HCT116 (cell line): ENCODE data around the gene LRP1B. TPM values are rescaled to one million over a fixed set of nuclear protein-coding genes. Genes with fewer than 3 reads are reported as not detected.

Experiments used
- ATAC-seq: fragments of 200-7000 bp; cut with Tn5 transposase; 2 replicates; pipeline ENCODE4 v1.9.1; 2020; ENCODE audit warnings: mild to moderate bottlenecking, moderate library complexity
- BruUV-seq: library from RNA; stranded (reverse); fragments of 400-500 nt; replicated peaks from 2 replicates; lab custom pipeline; 2021; lab: Mats Ljungman, UMichigan
- CTCF ChIA-PET: fragments of 300-600 bp; sonication (Branson Sonifier 250); formaldehyde crosslinking; loops from one replicate; lab custom pipeline; 2021; ENCODE audit warnings: antibody characterized with exemption; lab: Charles Lee
- POLR2A ChIA-PET: fragments of 300-600, 350-600 bp; sonication (Branson Sonifier 250); formaldehyde crosslinking; loops from one replicate; lab custom pipeline; 2021; ENCODE audit warnings: antibody characterized with exemption; lab: Charles Lee
- RAD21 ChIA-PET, 2 experiments: fragments of 300-600 bp; sonication (Branson Sonifier 250); formaldehyde crosslinking; loops; one replicate each; lab custom pipeline; 2023; ENCODE audit warnings: low total read pairs in 2 of 2; ENCODE audit not compliant: uncharacterized antibody in 2 of 2, unreplicated experiment in 2 of 2, low non-redundant PET in 1 of 2; lab: Charles Lee
- DNase-seq: peaks from one replicate; pipeline ENCODE4 v3.0.0-alpha.2; 2010; ENCODE audit warnings: low read depth, low spot score
- H2AFZ ChIP-seq: fragments of 200-600 bp; shearing (Covaris generic), sonication (generic); 2 replicates; pipeline ENCODE4 v1.6.1; 2017; ENCODE audit warnings: low read depth, mixed run types, mixed read lengths, antibody characterized with exemption, low read length; ENCODE audit not compliant: poor library complexity, severe bottlenecking
- H3K27ac ChIP-seq: 2 replicates; pipeline ENCODE4 v1.5.1; 2012; ENCODE audit warnings: low read depth, low read length
- H3K27me3 ChIP-seq: fragments of 200-600 bp; sonication (generic); 2 replicates; pipeline ENCODE4 v1.6.1; 2016; ENCODE audit warnings: mixed run types, low read length, mixed read lengths; ENCODE audit not compliant: insufficient read depth
- H3K36me3 ChIP-seq, 2 experiments: fragments of 200-500 bp in 1 of 2; fragments of 200-600 bp in 1 of 2; sonication (Bioruptor generic) in 1 of 2; sonication (generic) in 1 of 2; 2 replicates each; pipeline versions ENCODE4 v1.5.1 to v1.6.1; 2014 to 2016; ENCODE audit warnings: low read length in 2 of 2, inconsistent platforms in 1 of 2, mixed read lengths in 1 of 2, mixed run types in 1 of 2; ENCODE audit not compliant: insufficient read depth in 2 of 2, control insufficient read depth in 1 of 2
- H3K4me1 ChIP-seq, 2 experiments: fragments of 200-600 bp in 1 of 2; sonication (generic) in 1 of 2; 2 replicates each; pipeline versions ENCODE4 v1.5.1 to v1.6.1; 2012 to 2017; ENCODE audit warnings: low read length in 2 of 2, inconsistent platforms in 1 of 2, mild to moderate bottlenecking in 1 of 2, mixed read lengths in 1 of 2, mixed run types in 1 of 2, moderate library complexity in 1 of 2; ENCODE audit not compliant: insufficient read depth in 2 of 2, control insufficient read depth in 1 of 2
- H3K4me2 ChIP-seq: fragments of 200-600 bp; sonication (generic); 2 replicates; pipeline ENCODE4 v1.6.1; 2017; ENCODE audit warnings: mixed run types, low read length, mixed read lengths
- H3K4me3 ChIP-seq, 2 experiments: fragments of 200-600 bp in 1 of 2; sonication (generic) in 1 of 2; replicated peaks in 1 of 2; 2 replicates each; pipeline ENCODE4 v1.5.1; 2011 to 2016; ENCODE audit warnings: low read length in 2 of 2, control low read depth in 1 of 2, low read depth in 1 of 2, mild to moderate bottlenecking in 1 of 2, mixed read lengths in 1 of 2, mixed run types in 1 of 2
- H3K79me2 ChIP-seq: fragments of 200-600 bp; sonication (generic); 2 replicates; pipeline ENCODE4 v1.6.1; 2017; ENCODE audit warnings: mild to moderate bottlenecking, mixed run types, low read length, moderate library complexity, mixed read lengths; ENCODE audit not compliant: insufficient read depth
- H3K9ac ChIP-seq: fragments of 200-600 bp; sonication (generic); 2 replicates; pipeline ENCODE4 v1.6.1; 2016; ENCODE audit warnings: low read length, mixed read lengths
- H3K9me2 ChIP-seq: fragments of 200-600 bp; sonication (generic), shearing (Covaris generic); 2 replicates; pipeline ENCODE4 v1.6.1; 2017; ENCODE audit warnings: mixed run types, mild to moderate bottlenecking, moderate library complexity; ENCODE audit not compliant: insufficient read depth
- H3K9me3 ChIP-seq, 2 experiments: fragments of 200-500 bp in 1 of 2; fragments of 200-600 bp in 1 of 2; sonication (Bioruptor generic) in 1 of 2; sonication (generic) in 1 of 2; 2 replicates each; pipeline ENCODE4 v1.6.1; 2014 to 2017; ENCODE audit warnings: low read length in 2 of 2, mixed read lengths in 2 of 2, inconsistent platforms in 1 of 2, low read depth in 1 of 2, mild to moderate bottlenecking in 1 of 2, mixed run types in 1 of 2, moderate library complexity in 1 of 2; ENCODE audit not compliant: control insufficient read depth in 1 of 2, insufficient read depth in 1 of 2
- H4K20me1 ChIP-seq: fragments of 200-600 bp; sonication (generic), shearing (Covaris generic); 2 replicates; pipeline ENCODE4 v1.6.1; 2017; ENCODE audit warnings: mixed run types, mild to moderate bottlenecking, moderate library complexity; ENCODE audit not compliant: insufficient read depth
- CBX3 ChIP-seq: IDR thresholded peaks from 2 replicates; pipeline ENCODE4 v1.6.1; 2012; ENCODE audit warnings: low read depth
- CEBPB ChIP-seq: IDR thresholded peaks from 2 replicates; pipeline ENCODE4 v1.6.1; 2012; ENCODE audit warnings: low read depth
- EGR1 ChIP-seq: IDR thresholded peaks from 2 replicates; pipeline ENCODE4 v1.6.1; 2012; ENCODE audit warnings: low read depth
- ELF1 ChIP-seq: IDR thresholded peaks from 2 replicates; pipeline ENCODE4 v1.6.1; 2012; ENCODE audit warnings: low read depth, borderline replicate concordance
- EZH2 ChIP-seq: fragments of 200-600 bp; sonication (generic); IDR thresholded peaks from 2 replicates; pipeline ENCODE4 v1.6.1; 2017; ENCODE audit warnings: antibody characterized with exemption, mixed run types
- FOSL1 ChIP-seq: IDR thresholded peaks from 2 replicates; pipeline ENCODE4 v1.6.1; 2012; ENCODE audit warnings: low read depth
- POLR2A ChIP-seq: IDR thresholded peaks from 2 replicates; pipeline ENCODE4 v1.7.0; 2011; ENCODE audit warnings: borderline replicate concordance; ENCODE audit not compliant: insufficient read depth, insufficient read length; ENCODE audit errors: extremely low read depth
- POLR2AphosphoS5 ChIP-seq: IDR thresholded peaks from 2 replicates; pipeline ENCODE4 v1.6.1; 2011; ENCODE audit warnings: mild to moderate bottlenecking, low read depth, low read length, moderate library complexity
- SIN3A ChIP-seq: IDR thresholded peaks from 2 replicates; pipeline ENCODE4 v1.6.1; 2012; ENCODE audit warnings: low read depth
- SP1 ChIP-seq: IDR thresholded peaks from 2 replicates; pipeline ENCODE4 v1.6.1; 2012; ENCODE audit warnings: low read depth
- SRF ChIP-seq: IDR thresholded peaks from 2 replicates; pipeline ENCODE4 v1.6.1; 2012; ENCODE audit warnings: low read depth
- YY1 ChIP-seq: IDR thresholded peaks from 2 replicates; pipeline ENCODE4 v1.6.1; 2011; ENCODE audit warnings: low read length, low read depth, moderate library complexity, mild to moderate bottlenecking; ENCODE audit not compliant: insufficient replicate concordance; ENCODE audit errors: extremely low read depth
- ZNF274 ChIP-seq: fragments of 200-500 bp; sonication (Bioruptor generic); IDR thresholded peaks from 2 replicates; pipeline ENCODE4 v1.6.1; 2014; ENCODE audit warnings: mild to moderate bottlenecking, low read depth, low read length, inconsistent platforms
- intact Hi-C: fragments of 100-400 bp; cut with micrococcal nuclease; formaldehyde crosslinking; loops from 2 replicates; pipeline ENCODE4 v1.10.0; 2022
- total RNA-seq: library from RNA; stranded (reverse); gene quantifications from one replicate; pipeline ENCODE4 v1.2.1, GENCODE V29; 2021; ENCODE audit not compliant: unreplicated experiment
- TF ChIP-seq, protein P1 (sequence below): IDR thresholded peaks from 2 replicates; pipeline ENCODE4 v1.6.1; 2012
- TF ChIP-seq, protein P2 (sequence below): IDR thresholded peaks from 2 replicates; pipeline ENCODE4 v1.6.1; 2012

LRP1B gene
- total RNA-seq, 1 experiment from 2014 or later = 0.34 TPM

DNA sequence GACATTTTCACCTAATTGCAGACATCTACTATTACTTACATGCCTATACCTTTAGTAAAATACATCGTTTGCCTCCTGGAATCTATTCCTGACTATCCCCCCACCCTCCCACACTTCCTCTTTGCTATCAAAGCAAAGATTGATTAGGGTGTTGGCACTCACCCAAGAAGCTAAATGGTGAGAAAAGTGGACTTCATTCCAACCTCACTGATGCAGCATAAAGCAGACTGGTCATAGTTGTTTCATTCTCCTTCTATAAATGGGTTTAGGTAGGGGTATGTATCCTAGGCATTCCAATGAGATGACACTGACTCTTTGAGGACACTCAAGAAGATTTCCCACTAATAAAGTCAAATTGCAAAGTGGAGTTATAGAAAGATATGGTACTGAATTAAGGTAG, 97.4 kb downstream of the LRP1B start:
- ChIA-PET POLR2A (no interaction called here), RAD21 (no interaction called here), CTCF (no interaction called here)
- BruUV-seq = no TSS peak
- Histone ChIP-seq H2AFZ (no peak overlapping the region), H3K27me3 (no peaks in the 10 kb centered on the region), H3K4me1 (no peaks in the 10 kb centered on the region), H3K36me3 (no peaks in the 10 kb centered on the region), H3K9ac (no peak overlapping the region), H3K27ac (no peak overlapping the region), H4K20me1 (no peaks in the 10 kb centered on the region), H3K9me2 (no peaks in the 10 kb centered on the region), H3K9me3 (no peaks in the 10 kb centered on the region), H3K4me3 (no peak overlapping the region), H3K79me2 (no peaks in the 10 kb centered on the region), H3K4me2 (no peak overlapping the region)
- no peak for ATAC-seq
- DNase-seq = no peak
- TF ChIP-seq ZNF274 (no peak), YY1 (no peak), SRF (no peak), SIN3A (no peak), POLR2AphosphoS5 (no peak), FOSL1 (no peak), ELF1 (no peak), CBX3 (no peak), POLR2A (no peak), EZH2 (no peak), SP1 (no peak), CEBPB (no peak), EGR1 (no peak)
- TF ChIP-seq, protein P1, sequence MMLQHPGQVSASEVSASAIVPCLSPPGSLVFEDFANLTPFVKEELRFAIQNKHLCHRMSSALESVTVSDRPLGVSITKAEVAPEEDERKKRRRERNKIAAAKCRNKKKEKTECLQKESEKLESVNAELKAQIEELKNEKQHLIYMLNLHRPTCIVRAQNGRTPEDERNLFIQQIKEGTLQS = no peak
- TF ChIP-seq, protein P2, sequence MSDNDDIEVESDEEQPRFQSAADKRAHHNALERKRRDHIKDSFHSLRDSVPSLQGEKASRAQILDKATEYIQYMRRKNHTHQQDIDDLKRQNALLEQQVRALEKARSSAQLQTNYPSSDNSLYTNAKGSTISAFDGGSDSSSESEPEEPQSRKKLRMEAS = no peak
- intact Hi-C loops = no loop called here
